GM23338 (cell line): ENCODE results near the gene HDAC5. TPM values are rescaled to one million over a fixed set of nuclear protein-coding genes. Genes with fewer than 3 reads are reported as not detected.
A peak's percentile ranks its signal among the peaks of the same experiment; 100 is the strongest.

Experiments
- ATAC-seq: fragments of 200-7000 bp; cut with Tn5 transposase; 3 replicates; pipeline ENCODE4 v1.9.1; 2020
- DNase-seq: peaks from one replicate; pipeline ENCODE4 v3.0.0-alpha.2; 2015; ENCODE audit warnings: low spot score
- H2AFZ ChIP-seq: fragments of 200-600 bp; sonication (generic); 2 replicates; pipeline ENCODE4 v1.8.0; 2016; ENCODE audit warnings: antibody characterized with exemption, mild to moderate bottlenecking, moderate library complexity
- H3F3A ChIP-seq: fragments of 200-600 bp; sonication (generic); replicated peaks from 2 replicates; pipeline ENCODE4 v1.8.0; 2017; ENCODE audit warnings: antibody characterized with exemption, mixed run types, low read depth
- H3K27ac ChIP-seq: fragments of 200-600 bp; sonication (generic); 2 replicates; pipeline ENCODE4 v1.6.1; 2016; ENCODE audit warnings: low read depth
- H3K27me3 ChIP-seq: fragments of 200-600 bp; sonication (generic); 2 replicates; pipeline ENCODE4 v1.8.0; 2016; ENCODE audit warnings: mild to moderate bottlenecking, mixed run types, moderate library complexity; ENCODE audit not compliant: insufficient read depth
- H3K36me3 ChIP-seq: fragments of 200-600 bp; sonication (generic); 2 replicates; pipeline ENCODE4 v1.8.0; 2016; ENCODE audit warnings: mild to moderate bottlenecking; ENCODE audit not compliant: insufficient read depth
- H3K4me1 ChIP-seq: fragments of 200-600 bp; sonication (generic); 2 replicates; pipeline ENCODE4 v1.8.0; 2016; ENCODE audit warnings: mild to moderate bottlenecking, moderate library complexity; ENCODE audit not compliant: insufficient read depth
- H3K4me2 ChIP-seq: fragments of 200-600 bp; sonication (generic); 2 replicates; pipeline ENCODE4 v1.7.1; 2017; ENCODE audit warnings: mixed run types
- H3K4me3 ChIP-seq: fragments of 200-600 bp; sonication (generic); 2 replicates; pipeline ENCODE4 v1.6.1; 2016; ENCODE audit warnings: mixed run types
- H3K79me2 ChIP-seq: fragments of 200-600 bp; sonication (generic); replicated peaks from 2 replicates; pipeline ENCODE4 v1.8.0; 2017; ENCODE audit warnings: mild to moderate bottlenecking; ENCODE audit not compliant: insufficient read depth
- H3K9me2 ChIP-seq: fragments of 200-600 bp; sonication (generic); 2 replicates; pipeline ENCODE4 v1.8.0; 2017; ENCODE audit not compliant: insufficient read depth
- H4K20me1 ChIP-seq: fragments of 200-600 bp; sonication (generic); replicated peaks from 2 replicates; pipeline ENCODE4 v1.8.0; 2017; ENCODE audit warnings: mild to moderate bottlenecking; ENCODE audit not compliant: insufficient read depth
- H3K27ac Mint-ChIP-seq: 2 replicates; pipeline ENCODE4 v1.8.0; 2020; ENCODE audit warnings: inconsistent platforms, mild to moderate bottlenecking, moderate library complexity, mixed read lengths
- H3K27me3 Mint-ChIP-seq: 3 replicates; pipeline ENCODE4 v1.8.0; 2022; ENCODE audit warnings: low read depth, mild to moderate bottlenecking, moderate library complexity, mixed read lengths, inconsistent platforms; ENCODE audit not compliant: insufficient read depth, poor library complexity
- H3K36me3 Mint-ChIP-seq: 3 replicates; pipeline ENCODE4 v1.8.0; 2021; ENCODE audit warnings: low read depth, mild to moderate bottlenecking, inconsistent platforms, moderate library complexity, mixed read lengths
- H3K4me1 Mint-ChIP-seq: 3 replicates; pipeline ENCODE4 v1.8.0; 2020; ENCODE audit warnings: mild to moderate bottlenecking, inconsistent platforms, mixed read lengths
- H3K4me3 Mint-ChIP-seq: 3 replicates; pipeline ENCODE4 v1.8.0; 2021; ENCODE audit warnings: moderate library complexity, mild to moderate bottlenecking, inconsistent platforms, mixed read lengths
- H3K9me3 Mint-ChIP-seq: 3 replicates; pipeline ENCODE4 v1.8.0; 2020; ENCODE audit warnings: moderate library complexity, mild to moderate bottlenecking, inconsistent platforms, mixed read lengths
- CREB1 ChIP-seq: fragments of 250-450 bp; sonication (Bioruptor Pico); IDR thresholded peaks from 2 replicates; pipeline ENCODE4 v1.5.0; 2020; ENCODE audit warnings: low read depth, mild to moderate bottlenecking, moderate library complexity
- CTCF ChIP-seq, 2 experiments: fragments of 200-600 bp in 1 of 2; sonication (generic) in 1 of 2; conservative IDR thresholded peaks; 2 replicates each; pipeline versions ENCODE4 v1.5.1 to v1.6.1; 2016 to 2017; ENCODE audit warnings: antibody characterized with exemption in 2 of 2, low read depth in 2 of 2, mild to moderate bottlenecking in 2 of 2, moderate library complexity in 1 of 2
- ETS1 ChIP-seq: IDR thresholded peaks from 2 replicates; pipeline ENCODE4 v1.6.1; 2016; ENCODE audit warnings: antibody characterized with exemption
- EZH2 ChIP-seq: fragments of 200-600 bp; sonication (generic); IDR thresholded peaks from one replicate; pipeline ENCODE4 v1.8.0; 2017; ENCODE audit warnings: antibody characterized with exemption, mild to moderate bottlenecking, low read depth; ENCODE audit not compliant: unreplicated experiment
- EZH2phosphoT487 ChIP-seq: fragments of 200-600 bp; sonication (generic); IDR thresholded peaks from one replicate; pipeline ENCODE4 v1.8.1; 2018; ENCODE audit warnings: antibody characterized with exemption; ENCODE audit not compliant: unreplicated experiment
- JUNB ChIP-seq: IDR thresholded peaks from one replicate; pipeline ENCODE4 v1.6.1; 2016; ENCODE audit warnings: antibody characterized with exemption; ENCODE audit not compliant: unreplicated experiment
- NANOG ChIP-seq: IDR thresholded peaks from 2 replicates; pipeline ENCODE4 v1.6.1; 2016; ENCODE audit warnings: antibody characterized with exemption, borderline replicate concordance
- POLR2AphosphoS5 ChIP-seq: IDR thresholded peaks from 2 replicates; pipeline ENCODE4 v1.6.1; 2016; ENCODE audit warnings: antibody characterized with exemption, low read depth
- REST ChIP-seq: IDR thresholded peaks from one replicate; pipeline ENCODE4 v1.6.1; 2018; ENCODE audit warnings: antibody characterized with exemption; ENCODE audit not compliant: unreplicated experiment
- STAT1 ChIP-seq: IDR thresholded peaks from one replicate; pipeline ENCODE4 v1.6.1; 2016; ENCODE audit warnings: antibody characterized with exemption; ENCODE audit not compliant: unreplicated experiment
- ZNF114 ChIP-seq: fragments of 250-450 bp; sonication (Bioruptor Pico); IDR thresholded peaks from 2 replicates; pipeline ENCODE4 v1.5.0; 2020; ENCODE audit warnings: mild to moderate bottlenecking, moderate library complexity
- ZNF331 ChIP-seq: fragments of 250-450 bp; sonication (Bioruptor Pico); IDR thresholded peaks from 2 replicates; pipeline ENCODE4 v1.5.0; 2020; ENCODE audit warnings: low read depth, mild to moderate bottlenecking, moderate library complexity
- ZNF462 ChIP-seq: fragments of 250-450 bp; sonication (Bioruptor Pico); IDR thresholded peaks from 2 replicates; pipeline ENCODE4 v1.5.0; 2020; ENCODE audit warnings: mild to moderate bottlenecking, moderate library complexity
- polyA plus RNA-seq: library from polyadenylated mRNA; unstranded; fragments of >200 nt; fragmentation: Nextera tagmentation; extraction: Ambion mirVana; gene quantifications from 2 replicates; pipeline ENCODE4 v1.2.1, GENCODE V29; 2016
- total RNA-seq: library from RNA; depleted of rRNA; stranded (reverse); fragments of >200 nt; shearing (Covaris generic); gene quantifications from 2 replicates; pipeline ENCODE4 v1.2.3, GENCODE V29; 2014

The HDAC5 gene
- total and polyA plus RNA-seq, 2 experiments from 2014 or later: 16.9 to 71.1 TPM

GRCh38 chr17:44117351-44117750 is 6.1 kb downstream of the HDAC5 start:
- H3K9me2 ChIP-seq: no peaks in the 10 kb centered on the region
- peak; percentile 7 for ATAC-seq
- H3K36me3 Mint-ChIP-seq: peaks cover 3% of the 10 kb centered on the region; the same call in 1 of the 3 replicates
- H3K27me3 ChIP-seq: no peaks in the 10 kb centered on the region
- H3K27me3 Mint-ChIP-seq: peaks cover 3% of the 10 kb centered on the region
- TF ChIP-seq POLR2AphosphoS5: no peak
- TF ChIP-seq STAT1: no peak
- no peak for TF ChIP-seq REST
- TF ChIP-seq NANOG: no peak
- TF ChIP-seq CREB1: no peak
- TF ChIP-seq CTCF (conservative IDR thresholded peaks at IDR 0.05; ENCODE audit: low read depth in 2 of 2): no peak
- TF ChIP-seq ZNF114 (CRISPR knock-in tag): no peak
- no peak for TF ChIP-seq EZH2phosphoT487
- no peak for TF ChIP-seq EZH2
- TF ChIP-seq ZNF331 (CRISPR knock-in tag): no peak
- TF ChIP-seq ZNF462: no peak
- TF ChIP-seq JUNB: no peak
- no peak for TF ChIP-seq ETS1
- no peak overlapping the region for H3K4me3 ChIP-seq
- DNase-seq: peak; percentile 49
- H3K4me1 ChIP-seq: peaks cover 36% of the 10 kb centered on the region
- no peaks in the 10 kb centered on the region for H3K9me3 Mint-ChIP-seq
- H3K79me2 ChIP-seq: peaks cover 37% of the 10 kb centered on the region
- H3F3A ChIP-seq: peaks cover 12% of the 10 kb centered on the region; the same call in 1 of the 2 replicates
- H3K36me3 ChIP-seq: no peaks in the 10 kb centered on the region
- peaks cover 79% of the 10 kb centered on the region for H3K4me1 Mint-ChIP-seq
- H3K4me3 Mint-ChIP-seq: peak overlapping the region; percentile 27; the same call in 1 of the 3 replicates
- H2AFZ ChIP-seq: no peak overlapping the region
- peak overlapping the region; percentile 40; the same call in 1 of the 2 replicates for H3K27ac Mint-ChIP-seq
- H3K4me2 ChIP-seq: peak overlapping the region; percentile 65
- H4K20me1 ChIP-seq: peaks cover 19% of the 10 kb centered on the region
- no peak overlapping the region for H3K27ac ChIP-seq
